ENCODE data around the gene C11orf97. TPM values are rescaled to one million over a fixed set of nuclear protein-coding genes. Genes with fewer than 3 reads are reported as not detected.

The C11orf97 gene
- total RNA-seq: not detected

GRCh38 chr11:94511932-94512781 is at the start of gene C11orf97:
Gene C11orf97, plus strand, starts transcription at chr11:94512461. Its CDS starts 68 bp downstream, at chr11:94512529.
- CTCF ChIA-PET: interaction anchor here (0.6 to 1.9 kb wide), 3 partner anchors 34 to 107 kb away, joined by 3 to 10 read pairs (median 4); no protein-coding TSS in a partner anchor
- no peaks in the 10 kb centered on the region for H3K36me3 Mint-ChIP-seq (ENCODE audit: low read depth)
- DNase-seq: peak; percentile 49
- H3K27ac Mint-ChIP-seq: no peak within 1 kb of the TSS
- H3K9me3 Mint-ChIP-seq: no peaks in the 10 kb centered on the region
- intact Hi-C loops (cut with micrococcal nuclease): no loop called here
- peak within 1 kb of the TSS; percentile 61 for H3K4me3 Mint-ChIP-seq
- peaks cover 7% of the 10 kb centered on the region for H3K4me1 Mint-ChIP-seq (ENCODE audit: low read depth)
- peaks cover 18% of the 10 kb centered on the region for H3K27me3 Mint-ChIP-seq (ENCODE audit: low read depth)

GRCh38 chr11:94469416-94469815 is 42.8 kb upstream of the C11orf97 start:
- Mint-ChIP-seq H3K9me3 (no peaks in the 10 kb centered on the region), H3K4me3 (no peak overlapping the region)
- no peak for DNase-seq

GRCh38 chr11:94472916-94473799 is 39.1 kb upstream of the C11orf97 start:
- Mint-ChIP-seq H3K4me3 (no peak overlapping the region), H3K27me3 (ENCODE audit: low read depth) (no peaks in the 10 kb centered on the region), H3K27ac (no peak overlapping the region), H3K9me3 (no peaks in the 10 kb centered on the region), H3K4me1 (ENCODE audit: low read depth) (peaks cover 13% of the 10 kb centered on the region), H3K36me3 (ENCODE audit: low read depth) (peaks cover 33% of the 10 kb centered on the region)
- intact Hi-C loops (cut with micrococcal nuclease): no loop called here
- CTCF ChIA-PET: no interaction called here
- peak; percentile 23 for DNase-seq

More at GRCh38 chr11:94469416-94469815, 42.8 kb upstream of the C11orf97 start:
- peaks cover 10% of the 10 kb centered on the region for H3K4me1 Mint-ChIP-seq (ENCODE audit: low read depth)
- intact Hi-C loops (cut with micrococcal nuclease): no loop called here
- CTCF ChIA-PET: no interaction called here
- H3K27me3 Mint-ChIP-seq (ENCODE audit: low read depth): no peaks in the 10 kb centered on the region
- H3K36me3 Mint-ChIP-seq (ENCODE audit: low read depth): peaks cover 37% of the 10 kb centered on the region
- no peak overlapping the region for H3K27ac Mint-ChIP-seq

- Mint-ChIP-seq H3K4me1 (ENCODE audit: low read depth) (peaks cover 13% of the 10 kb centered on the region), H3K4me3 (no peak overlapping the region), H3K27ac (no peak overlapping the region), H3K27me3 (ENCODE audit: low read depth) (no peaks in the 10 kb centered on the region), H3K9me3 (no peaks in the 10 kb centered on the region), H3K36me3 (ENCODE audit: low read depth) (peaks cover 43% of the 10 kb centered on the region)
- intact Hi-C loops (cut with micrococcal nuclease): no loop called here
- DNase-seq: no peak
- CTCF ChIA-PET: no interaction called here
Measured at GRCh38 chr11:94477624-94478023, 34.6 kb upstream of the C11orf97 start.

GRCh38 chr11:94481342-94481741 is 30.9 kb upstream of the C11orf97 start:
- Mint-ChIP-seq H3K36me3 (ENCODE audit: low read depth) (peaks cover 41% of the 10 kb centered on the region), H3K27me3 (ENCODE audit: low read depth) (no peaks in the 10 kb centered on the region), H3K27ac (no peak overlapping the region), H3K4me3 (no peak overlapping the region), H3K4me1 (ENCODE audit: low read depth) (peaks cover 4% of the 10 kb centered on the region), H3K9me3 (no peaks in the 10 kb centered on the region)
- no peak for DNase-seq
- intact Hi-C loops (cut with micrococcal nuclease): no loop called here
- CTCF ChIA-PET: no interaction called here

GRCh38 chr11:94486068-94486467 is 26.2 kb upstream of the C11orf97 start:
- Mint-ChIP-seq H3K4me3 (no peak overlapping the region), H3K36me3 (ENCODE audit: low read depth) (peaks cover 60% of the 10 kb centered on the region), H3K9me3 (no peaks in the 10 kb centered on the region), H3K27ac (no peak overlapping the region), H3K27me3 (ENCODE audit: low read depth) (no peaks in the 10 kb centered on the region), H3K4me1 (ENCODE audit: low read depth) (no peaks in the 10 kb centered on the region)
- CTCF ChIA-PET: no interaction called here
- DNase-seq: no peak
- intact Hi-C loops (cut with micrococcal nuclease): no loop called here

GRCh38 chr11:94493281-94494125 is 18.8 kb upstream of the C11orf97 start, which contains the start of the genes ANKRD49 and MRE11:
Gene ANKRD49, plus strand, starts transcription at chr11:94493984. Its CDS starts 2,710 bp downstream, at chr11:94496694.
Gene MRE11, minus strand, starts transcription at chr11:94493844. Its CDS starts 1,043 bp downstream, at chr11:94492801.
- H3K36me3 Mint-ChIP-seq (ENCODE audit: low read depth): peaks cover 21% of the 10 kb centered on the region
- H3K4me1 Mint-ChIP-seq (ENCODE audit: low read depth): peaks cover 25% of the 10 kb centered on the region
- peak within 1 kb of the TSS; percentile 95 for H3K27ac Mint-ChIP-seq
- intact Hi-C loops (cut with micrococcal nuclease): loop anchor here (1.0 to 5.0 kb wide), 8 partner anchors 50 to 1294 kb away; partner anchors contain the start of genes C11orf54, CEP295, CWC15 and FAM76B
- peak within 1 kb of the TSS; percentile 93 for H3K4me3 Mint-ChIP-seq
- H3K9me3 Mint-ChIP-seq: no peaks in the 10 kb centered on the region
- CTCF ChIA-PET: interaction anchor here (1.1 kb wide), 1 partner anchor 703 kb away, joined by 3 read pairs; no protein-coding TSS in a partner anchor
- DNase-seq: peak; percentile 97
- no peaks in the 10 kb centered on the region for H3K27me3 Mint-ChIP-seq (ENCODE audit: low read depth)

- no peaks in the 10 kb centered on the region for H3K9me3 Mint-ChIP-seq
- peaks cover 25% of the 10 kb centered on the region for H3K4me1 Mint-ChIP-seq (ENCODE audit: low read depth)
- CTCF ChIA-PET: interaction anchor here (0.7 kb wide), 1 partner anchor 20 kb away, joined by 5 read pairs; no protein-coding TSS in a partner anchor
- H3K27ac Mint-ChIP-seq: peak overlapping the region; percentile 95
- H3K4me3 Mint-ChIP-seq: peak overlapping the region; percentile 93
- H3K27me3 Mint-ChIP-seq (ENCODE audit: low read depth): no peaks in the 10 kb centered on the region
- intact Hi-C loops (cut with micrococcal nuclease): loop anchor here (5.0 kb wide), 4 partner anchors 478 to 1293 kb away; partner anchors contain the start of genes CEP295, CWC15, FAM76B and KDM4D
- no peak for DNase-seq
- peaks cover 18% of the 10 kb centered on the region for H3K36me3 Mint-ChIP-seq (ENCODE audit: low read depth)
Measured at GRCh38 chr11:94494126-94494680, 18.1 kb upstream of the C11orf97 start.

- no peak for DNase-seq
- no peaks in the 10 kb centered on the region for H3K27me3 Mint-ChIP-seq (ENCODE audit: low read depth)
- H3K27ac Mint-ChIP-seq: no peak overlapping the region
- peaks cover 10% of the 10 kb centered on the region for H3K36me3 Mint-ChIP-seq (ENCODE audit: low read depth)
- CTCF ChIA-PET: no interaction called here
- intact Hi-C loops (cut with micrococcal nuclease): loop anchor here (10.0 kb wide), 1 partner anchor 1555 kb away; no protein-coding TSS in a partner anchor
- peaks cover 9% of the 10 kb centered on the region for H3K4me1 Mint-ChIP-seq (ENCODE audit: low read depth)
- no peak overlapping the region for H3K4me3 Mint-ChIP-seq
- no peaks in the 10 kb centered on the region for H3K9me3 Mint-ChIP-seq
Measured at GRCh38 chr11:94500181-94500580, 12.1 kb upstream of the C11orf97 start.

- intact Hi-C loops (cut with micrococcal nuclease): loop anchor here (10.0 kb wide), 1 partner anchor 1557 kb away; no protein-coding TSS in a partner anchor
- Mint-ChIP-seq H3K36me3 (ENCODE audit: low read depth) (peaks cover 10% of the 10 kb centered on the region), H3K4me3 (no peak overlapping the region), H3K27me3 (ENCODE audit: low read depth) (no peaks in the 10 kb centered on the region), H3K4me1 (ENCODE audit: low read depth) (no peaks in the 10 kb centered on the region), H3K9me3 (no peaks in the 10 kb centered on the region), H3K27ac (no peak overlapping the region)
- no peak for DNase-seq
- CTCF ChIA-PET: interaction anchor here (1.2 to 1.4 kb wide), 2 partner anchors 82 to 606 kb away, joined by 5 to 9 read pairs; no protein-coding TSS in a partner anchor
Measured at GRCh38 chr11:94501522-94501921, 10.7 kb upstream of the C11orf97 start.

All from activated naive CD4-positive, alpha-beta T cell treated with anti-CD3 and anti-CD28 coated beads for 36 hours (primary cell).